Nephron progenitor cell (in vitro differentiated cells): Measurements from ENCODE around the gene CHSY1.
"Not testable (repeated sequence)": the region's sequence is repeated elsewhere in the genome, so short reads cannot be mapped to it uniquely, and the experiment has no call there.

Source experiments
- DNase-seq: peaks from one replicate; pipeline ENCODE4 v3.0.0; 2021
- H3K27ac Mint-ChIP-seq: 2 replicates; pipeline ENCODE4 v1.8.0; 2021; ENCODE audit warnings: mild to moderate bottlenecking, moderate library complexity, mixed read lengths
- H3K27me3 Mint-ChIP-seq: 2 replicates; pipeline ENCODE4 v1.8.0; 2021; ENCODE audit warnings: mild to moderate bottlenecking, low read depth, mixed read lengths; ENCODE audit not compliant: poor library complexity
- H3K36me3 Mint-ChIP-seq: 2 replicates; pipeline ENCODE4 v1.8.0; 2021; ENCODE audit warnings: low read depth, mixed read lengths
- H3K4me1 Mint-ChIP-seq: 2 replicates; pipeline ENCODE4 v1.8.0; 2021; ENCODE audit warnings: mixed read lengths
- H3K4me3 Mint-ChIP-seq: 2 replicates; pipeline ENCODE4 v1.8.0; 2021; ENCODE audit warnings: mild to moderate bottlenecking, moderate library complexity, mixed read lengths
- H3K9me3 Mint-ChIP-seq: 2 replicates; pipeline ENCODE4 v1.8.0; 2021; ENCODE audit warnings: mild to moderate bottlenecking, moderate library complexity, mixed read lengths
- CTCF ChIP-seq: fragments of 200-600 bp; sonication (generic); IDR thresholded peaks from 2 replicates; pipeline ENCODE4 v1.5.0; 2021; ENCODE audit warnings: antibody characterized with exemption

The CHSY1 gene

GRCh38 chr15:101219441-101219840, 32.4 kb downstream of the CHSY1 start:
- no peak overlapping the region for H3K4me3 Mint-ChIP-seq
- no peak for DNase-seq
- H3K27me3 Mint-ChIP-seq: no peaks in the 10 kb centered on the region
- no peak overlapping the region for H3K27ac Mint-ChIP-seq
- H3K9me3 Mint-ChIP-seq: no peaks in the 10 kb centered on the region
- H3K36me3 Mint-ChIP-seq: peaks cover 43% of the 10 kb centered on the region
- TF ChIP-seq CTCF: no peak
- peaks cover 41% of the 10 kb centered on the region for H3K4me1 Mint-ChIP-seq

- TF ChIP-seq CTCF: no peak
- H3K27me3 Mint-ChIP-seq: no peaks in the 10 kb centered on the region
- H3K9me3 Mint-ChIP-seq: no peaks in the 10 kb centered on the region
- no peak overlapping the region for H3K4me3 Mint-ChIP-seq
- no peak for DNase-seq
- peaks cover 51% of the 10 kb centered on the region for H3K4me1 Mint-ChIP-seq
- peak overlapping the region; percentile 17 for H3K27ac Mint-ChIP-seq
- peaks cover 37% of the 10 kb centered on the region for H3K36me3 Mint-ChIP-seq
These were observed 34.4 kb downstream of the CHSY1 start for GRCh38 chr15:101217446-101217845.

- no peaks in the 10 kb centered on the region for H3K9me3 Mint-ChIP-seq
- H3K4me3 Mint-ChIP-seq: no peak overlapping the region
- H3K27me3 Mint-ChIP-seq: peaks cover under 1% of the 10 kb centered on the region
- H3K27ac Mint-ChIP-seq: no peak overlapping the region
- H3K36me3 Mint-ChIP-seq: peaks cover 37% of the 10 kb centered on the region
- no peak for DNase-seq
- TF ChIP-seq CTCF: no peak
- peaks cover 49% of the 10 kb centered on the region for H3K4me1 Mint-ChIP-seq
These were observed 35.7 kb downstream of the CHSY1 start for GRCh38 chr15:101216100-101216499.

- H3K9me3 Mint-ChIP-seq: no peaks in the 10 kb centered on the region
- peaks cover 2% of the 10 kb centered on the region for H3K27me3 Mint-ChIP-seq
- H3K4me3 Mint-ChIP-seq: no peak overlapping the region
- no peak overlapping the region for H3K27ac Mint-ChIP-seq
- peaks cover 47% of the 10 kb centered on the region for H3K4me1 Mint-ChIP-seq
- TF ChIP-seq CTCF: no peak
- H3K36me3 Mint-ChIP-seq: peaks cover 34% of the 10 kb centered on the region
- no peak for DNase-seq
These were observed 36.2 kb downstream of the CHSY1 start for GRCh38 chr15:101215681-101216080.

GRCh38 chr15:101214435-101215097, 37.3 kb downstream of the CHSY1 start:
- H3K36me3 Mint-ChIP-seq: peaks cover 27% of the 10 kb centered on the region
- H3K27me3 Mint-ChIP-seq, DNase-seq, H3K4me3 Mint-ChIP-seq, H3K27ac Mint-ChIP-seq, H3K9me3 Mint-ChIP-seq: not testable (repeated sequence)
- peaks cover 41% of the 10 kb centered on the region for H3K4me1 Mint-ChIP-seq

GRCh38 chr15:101213570-101213969, 38.3 kb downstream of the CHSY1 start:
- Mint-ChIP-seq H3K36me3 (peaks cover 27% of the 10 kb centered on the region), H3K4me3 (no peak overlapping the region), H3K27me3 (peaks cover 2% of the 10 kb centered on the region), H3K27ac (no peak overlapping the region), H3K4me1 (peaks cover 32% of the 10 kb centered on the region), H3K9me3 (no peaks in the 10 kb centered on the region)
- no peak for TF ChIP-seq CTCF
- DNase-seq: no peak
